ENCODE data around the gene HBB. TPM values are rescaled to one million over a fixed set of nuclear protein-coding genes. Genes with fewer than 3 reads are reported as not detected.

The HBB gene
- total and polyA plus RNA-seq, 2 donors (not counting 3 experiments of a cell fraction or from before 2014, with no cell fraction given): not detected

- no peak overlapping the region for H3K4me3 ChIP-seq (replicated peaks in 1 of 3; ENCODE audit: insufficient read depth in 1 of 3, low read depth in 1 of 3, low read length in 3 of 3)
- no peaks in the 10 kb centered on the region for H3K36me3 ChIP-seq (ENCODE audit: control insufficient read depth in 2 of 2, extremely low read depth in 1 of 2, insufficient read depth in 2 of 2, low read length in 2 of 2)
- no peak overlapping the region for H2AFZ ChIP-seq (ENCODE audit: low read depth, low read length)
- no peaks in the 10 kb centered on the region for H3K9me1 ChIP-seq (replicated peaks; ENCODE audit: control insufficient read depth, extremely low read depth, insufficient read depth, low read length)
- POLR2A ChIA-PET: no interaction called here
- no peaks in the 10 kb centered on the region for H4K20me1 ChIP-seq (replicated peaks; ENCODE audit: control insufficient read depth, extremely low read depth, insufficient read depth, low read length)
- CTCF ChIA-PET: no interaction called here
- no peak overlapping the region for H3K27ac ChIP-seq (ENCODE audit: insufficient read depth, low read depth, low read length)
- no peak overlapping the region for H3K4me2 ChIP-seq (ENCODE audit: insufficient read depth, low read length)
- TF ChIP-seq GATA2 (IDR thresholded peaks at IDR 0.05; ENCODE audit: insufficient read depth, insufficient read length, low read depth, low read length) (no peak), MAX (IDR thresholded peaks at IDR 0.05; ENCODE audit: insufficient read depth, insufficient read length) (no peak), FOS (IDR thresholded peaks at IDR 0.05; ENCODE audit: borderline replicate concordance, insufficient read depth, low read length) (no peak)
- FAIRE-seq (no peak), DNase-seq (ENCODE audit: low read depth, low spot score) (no peak)
- no TSS peak for BruUV-seq (replicated peaks)
- H3K4me1 ChIP-seq (ENCODE audit: control insufficient read depth, extremely low read depth, insufficient read depth, low read length): no peaks in the 10 kb centered on the region
- dilution Hi-C loops (cut with MboI; ENCODE audit: extremely low pct_ligation_motif_present, low sequenced_read_pairs): no loop called here
- no peaks in the 10 kb centered on the region for H3K79me2 ChIP-seq (ENCODE audit: control insufficient read depth, insufficient read depth, low read length)
- no peaks in the 10 kb centered on the region for H3K27me3 ChIP-seq (ENCODE audit: control insufficient read depth in 2 of 2, insufficient read depth in 2 of 2, low read length in 2 of 2)
- H3K9ac ChIP-seq (replicated peaks; ENCODE audit: extremely low read depth, insufficient read depth, low read length): no peak overlapping the region
- no peaks in the 10 kb centered on the region for H3K9me3 ChIP-seq (replicated peaks; ENCODE audit: control insufficient read depth, insufficient read depth, low read length)
- intact Hi-C loops (cut with micrococcal nuclease): no loop called here
Observed at GRCh38 chr11:5228124-5228523, 1.3 kb upstream of the HBB start.

DNA sequence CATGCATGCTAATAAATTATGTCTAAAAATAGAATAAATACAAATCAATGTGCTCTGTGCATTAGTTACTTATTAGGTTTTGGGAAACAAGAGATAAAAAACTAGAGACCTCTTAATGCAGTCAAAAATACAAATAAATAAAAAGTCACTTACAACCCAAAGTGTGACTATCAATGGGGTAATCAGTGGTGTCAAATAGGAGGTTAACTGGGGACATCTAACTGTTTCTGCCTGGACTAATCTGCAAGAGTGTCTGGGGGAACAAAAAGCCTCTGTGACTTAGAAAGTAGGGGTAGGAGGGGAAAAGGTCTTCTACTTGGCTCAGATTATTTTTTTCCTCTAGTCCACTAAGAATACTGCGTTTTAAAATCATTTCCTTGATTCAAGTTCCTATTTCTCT is 810 bp upstream of the HBB start:
- H3K36me3 ChIP-seq (ENCODE audit: control insufficient read depth in 2 of 2, extremely low read depth in 1 of 2, insufficient read depth in 2 of 2, low read length in 2 of 2): no peaks in the 10 kb centered on the region
- ChIA-PET CTCF (no interaction called here), POLR2A (no interaction called here)
- no peak overlapping the region for H3K4me2 ChIP-seq (ENCODE audit: insufficient read depth, low read length)
- H4K20me1 ChIP-seq (replicated peaks; ENCODE audit: control insufficient read depth, extremely low read depth, insufficient read depth, low read length): no peaks in the 10 kb centered on the region
- no peaks in the 10 kb centered on the region for H3K27me3 ChIP-seq (ENCODE audit: control insufficient read depth in 2 of 2, insufficient read depth in 2 of 2, low read length in 2 of 2)
- no peak for FAIRE-seq
- H2AFZ ChIP-seq (ENCODE audit: low read depth, low read length): no peak overlapping the region
- dilution Hi-C loops (cut with MboI; ENCODE audit: extremely low pct_ligation_motif_present, low sequenced_read_pairs) (no loop called here), intact Hi-C loops (cut with micrococcal nuclease) (no loop called here)
- no peak overlapping the region for H3K4me3 ChIP-seq (replicated peaks in 1 of 3; ENCODE audit: insufficient read depth in 1 of 3, low read depth in 1 of 3, low read length in 3 of 3)
- H3K9me1 ChIP-seq (replicated peaks; ENCODE audit: control insufficient read depth, extremely low read depth, insufficient read depth, low read length): no peaks in the 10 kb centered on the region
- H3K4me1 ChIP-seq (ENCODE audit: control insufficient read depth, extremely low read depth, insufficient read depth, low read length): no peaks in the 10 kb centered on the region
- H3K9me3 ChIP-seq (replicated peaks; ENCODE audit: control insufficient read depth, insufficient read depth, low read length): no peaks in the 10 kb centered on the region
- H3K27ac ChIP-seq (ENCODE audit: insufficient read depth, low read depth, low read length): no peak overlapping the region
- H3K79me2 ChIP-seq (ENCODE audit: control insufficient read depth, insufficient read depth, low read length): no peaks in the 10 kb centered on the region
- TF ChIP-seq EZH2 (IDR thresholded peaks at IDR 0.05; ENCODE audit: borderline replicate concordance, low read depth, low read length, severe bottlenecking): no peak
- no peak for TF ChIP-seq POLR2AphosphoS5 (IDR thresholded peaks at IDR 0.05; ENCODE audit: insufficient read depth, low read depth, low read length)
- TF ChIP-seq POLR2A (IDR thresholded peaks at IDR 0.05; ENCODE audit: low read depth, low read length): no peak
- no peak for TF ChIP-seq FOS (IDR thresholded peaks at IDR 0.05; ENCODE audit: borderline replicate concordance, insufficient read depth, low read length)
- TF ChIP-seq GATA2 (IDR thresholded peaks at IDR 0.05; ENCODE audit: insufficient read depth, insufficient read length, low read depth, low read length): no peak
- TF ChIP-seq CTCF (IDR thresholded peaks at IDR 0.05; ENCODE audit: extremely low read depth in 1 of 2, insufficient read depth in 1 of 2, low read depth in 1 of 2, low read length in 2 of 2): no peak
- no peak for TF ChIP-seq JUN (IDR thresholded peaks at IDR 0.05; ENCODE audit: borderline replicate concordance, insufficient read depth, insufficient read length, low read depth)
- TF ChIP-seq MYC (IDR thresholded peaks at IDR 0.05; ENCODE audit: low read depth, low read length): no peak
- no peak for TF ChIP-seq MAX (IDR thresholded peaks at IDR 0.05; ENCODE audit: insufficient read depth, insufficient read length)
- H3K9ac ChIP-seq (replicated peaks; ENCODE audit: extremely low read depth, insufficient read depth, low read length): no peak overlapping the region
- BruUV-seq (replicated peaks): no TSS peak
- no peak for DNase-seq (ENCODE audit: low read depth, low spot score)
